Type B pancreatic cell (in vitro differentiated cells): ENCODE measurements around the gene TMTC2. TPM values are rescaled to one million over a fixed set of nuclear protein-coding genes. Genes with fewer than 3 reads are reported as not detected.

Source experiments
- DNase-seq: peaks from one replicate; pipeline ENCODE4 v3.0.0; 2021; ENCODE audit warnings: mixed read lengths; ENCODE audit not compliant: unreplicated experiment; ENCODE audit errors: extremely low spot score
- H3K27ac Mint-ChIP-seq: 2 replicates; pipeline ENCODE4 v1.8.0; 2021; ENCODE audit warnings: mild to moderate bottlenecking, mixed read lengths
- H3K27me3 Mint-ChIP-seq: 2 replicates; pipeline ENCODE4 v1.8.0; 2021; ENCODE audit warnings: mixed read lengths
- H3K36me3 Mint-ChIP-seq: 2 replicates; pipeline ENCODE4 v1.8.0; 2021; ENCODE audit warnings: mixed read lengths
- H3K4me1 Mint-ChIP-seq: one replicate; pipeline ENCODE4 v1.8.0; 2021; ENCODE audit warnings: mixed read lengths; ENCODE audit not compliant: unreplicated experiment
- H3K4me3 Mint-ChIP-seq: 2 replicates; pipeline ENCODE4 v1.8.0; 2021; ENCODE audit warnings: mild to moderate bottlenecking, mixed read lengths
- H3K9me3 Mint-ChIP-seq: 2 replicates; pipeline ENCODE4 v1.8.0; 2021; ENCODE audit warnings: mixed read lengths
- total RNA-seq: library from RNA; stranded (reverse); gene quantifications from 2 replicates; pipeline ENCODE4 v1.2.1, GENCODE V29; 2021; ENCODE audit warnings: low replicate concordance
- TF ChIP-seq, protein P1 (sequence below): fragments of 200-600 bp; sonication (generic); conservative IDR thresholded peaks from 2 replicates; pipeline ENCODE4 v1.5.0; 2021; ENCODE audit warnings: antibody characterized with exemption, mild to moderate bottlenecking

TMTC2 gene
- total RNA-seq, 1 donor from 2014 or later: 31.0 TPM

GRCh38 chr12:83121897-83122622 is 435.4 kb downstream of the TMTC2 start:
- H3K27ac Mint-ChIP-seq: no peak overlapping the region
- no peaks in the 10 kb centered on the region for H3K27me3 Mint-ChIP-seq
- TF ChIP-seq, protein P1, sequence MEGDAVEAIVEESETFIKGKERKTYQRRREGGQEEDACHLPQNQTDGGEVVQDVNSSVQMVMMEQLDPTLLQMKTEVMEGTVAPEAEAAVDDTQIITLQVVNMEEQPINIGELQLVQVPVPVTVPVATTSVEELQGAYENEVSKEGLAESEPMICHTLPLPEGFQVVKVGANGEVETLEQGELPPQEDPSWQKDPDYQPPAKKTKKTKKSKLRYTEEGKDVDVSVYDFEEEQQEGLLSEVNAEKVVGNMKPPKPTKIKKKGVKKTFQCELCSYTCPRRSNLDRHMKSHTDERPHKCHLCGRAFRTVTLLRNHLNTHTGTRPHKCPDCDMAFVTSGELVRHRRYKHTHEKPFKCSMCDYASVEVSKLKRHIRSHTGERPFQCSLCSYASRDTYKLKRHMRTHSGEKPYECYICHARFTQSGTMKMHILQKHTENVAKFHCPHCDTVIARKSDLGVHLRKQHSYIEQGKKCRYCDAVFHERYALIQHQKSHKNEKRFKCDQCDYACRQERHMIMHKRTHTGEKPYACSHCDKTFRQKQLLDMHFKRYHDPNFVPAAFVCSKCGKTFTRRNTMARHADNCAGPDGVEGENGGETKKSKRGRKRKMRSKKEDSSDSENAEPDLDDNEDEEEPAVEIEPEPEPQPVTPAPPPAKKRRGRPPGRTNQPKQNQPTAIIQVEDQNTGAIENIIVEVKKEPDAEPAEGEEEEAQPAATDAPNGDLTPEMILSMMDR: no peak
- H3K4me1 Mint-ChIP-seq: peaks cover 12% of the 10 kb centered on the region
- DNase-seq: no peak
- H3K36me3 Mint-ChIP-seq: peaks cover 13% of the 10 kb centered on the region
- peaks cover 18% of the 10 kb centered on the region for H3K9me3 Mint-ChIP-seq
- no peak overlapping the region for H3K4me3 Mint-ChIP-seq

DNA sequence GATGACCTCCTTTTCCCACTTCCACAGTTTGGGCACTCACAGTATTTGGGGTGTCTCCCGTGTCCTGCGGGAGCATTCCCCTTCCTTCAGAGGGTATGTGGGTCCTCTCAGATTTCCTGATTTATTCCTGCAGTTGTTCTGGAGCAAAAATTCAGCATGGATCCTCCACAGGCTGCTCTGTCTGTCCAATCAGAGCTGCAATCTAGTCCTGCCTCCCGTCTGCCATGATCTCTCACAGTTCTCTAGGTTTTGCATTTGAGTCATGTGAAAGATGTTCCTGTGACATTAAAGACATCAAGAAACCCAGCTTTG is 435.9 kb downstream of the TMTC2 start:
- Mint-ChIP-seq H3K27ac (no peak overlapping the region), H3K4me3 (no peak overlapping the region), H3K4me1 (peaks cover 12% of the 10 kb centered on the region), H3K9me3 (peaks cover 18% of the 10 kb centered on the region), H3K36me3 (peaks cover 13% of the 10 kb centered on the region), H3K27me3 (no peaks in the 10 kb centered on the region)
- TF ChIP-seq, protein P1: no peak
- no peak for DNase-seq

DNA sequence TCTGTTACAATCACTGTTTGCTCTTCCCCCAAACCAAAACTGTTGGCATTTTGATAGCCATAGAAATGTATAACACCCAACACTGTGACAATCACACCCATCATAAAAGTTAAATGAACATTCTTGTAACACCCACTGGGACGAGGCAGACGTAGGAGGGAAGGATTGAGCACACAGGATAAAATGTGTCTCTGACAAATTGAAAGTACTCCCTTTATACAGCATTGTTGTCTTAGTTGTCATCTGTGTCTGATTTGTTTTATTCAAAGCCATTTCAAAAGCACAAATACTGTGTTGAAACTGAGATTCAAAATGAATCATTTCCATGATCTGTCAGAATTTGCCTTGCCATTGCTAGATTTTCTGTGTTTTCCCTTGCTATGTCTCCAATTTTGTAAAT is 436.3 kb downstream of the TMTC2 start:
- Mint-ChIP-seq H3K4me3 (no peak overlapping the region), H3K27ac (no peak overlapping the region), H3K27me3 (no peaks in the 10 kb centered on the region), H3K9me3 (peaks cover 18% of the 10 kb centered on the region), H3K36me3 (peaks cover 13% of the 10 kb centered on the region), H3K4me1 (peaks cover 12% of the 10 kb centered on the region)
- no peak for DNase-seq
- TF ChIP-seq, protein P1: no peak

- H3K27me3 Mint-ChIP-seq: no peaks in the 10 kb centered on the region
- H3K4me1 Mint-ChIP-seq: no peaks in the 10 kb centered on the region
- H3K9me3 Mint-ChIP-seq: no peaks in the 10 kb centered on the region
- TF ChIP-seq, protein P1: no peak
- H3K36me3 Mint-ChIP-seq: peaks cover 14% of the 10 kb centered on the region
- DNase-seq: no peak
- no peak overlapping the region for H3K4me3 Mint-ChIP-seq
- no peak overlapping the region for H3K27ac Mint-ChIP-seq
Observed at GRCh38 chr12:83128540-83128939, 441.8 kb downstream of the TMTC2 start.

- peaks cover 14% of the 10 kb centered on the region for H3K36me3 Mint-ChIP-seq
Observed at GRCh38 chr12:83130178-83130577, 443.5 kb downstream of the TMTC2 start.

More at GRCh38 chr12:83130178-83130577, 443.5 kb downstream of the TMTC2 start:
- Mint-ChIP-seq H3K4me3 (no peak overlapping the region), H3K27ac (no peak overlapping the region), H3K27me3 (no peaks in the 10 kb centered on the region), H3K4me1 (no peaks in the 10 kb centered on the region), H3K9me3 (no peaks in the 10 kb centered on the region)
- TF ChIP-seq, protein P1: no peak
- no peak for DNase-seq
